Measurements from ENCODE around the gene AFTPH.
"Not testable (repeated sequence)": the region's sequence is repeated elsewhere in the genome, so short reads cannot be mapped to it uniquely, and the experiment has no call there.

GRCh38 chr2:64530946-64531345, 6.8 kb downstream of the AFTPH start:
- not testable (repeated sequence) for TF ChIP-seq MECOM (CRISPR knock-in tag; IDR thresholded peaks at IDR 0.05); FOXM1 (IDR thresholded peaks at IDR 0.05; ENCODE audit: low read depth); FOXM1 (CRISPR knock-in tag; IDR thresholded peaks at IDR 0.05; ENCODE audit: low read depth); TCF7L2 (IDR thresholded peaks at IDR 0.05; ENCODE audit: low read depth, low read length); KLF10 (CRISPR knock-in tag; IDR thresholded peaks at IDR 0.05); BMI1 (IDR thresholded peaks at IDR 0.05; ENCODE audit: low read length); POLR2A (conservative IDR thresholded peaks at IDR 0.05); TEAD4 (IDR thresholded peaks at IDR 0.05; ENCODE audit: low read length); TEAD4 (CRISPR knock-in tag; IDR thresholded peaks at IDR 0.05; ENCODE audit: borderline replicate concordance); E2F6 (IDR thresholded peaks at IDR 0.05; ENCODE audit: borderline replicate concordance in 1 of 2, extremely low read depth in 1 of 2, insufficient read depth in 1 of 2, insufficient read length in 1 of 2, low read depth in 1 of 2, low read length in 1 of 2, poor library complexity in 1 of 2, severe bottlenecking in 1 of 2); E2F5 (CRISPR knock-in tag; IDR thresholded peaks at IDR 0.05); POLR2AphosphoS5 (IDR thresholded peaks at IDR 0.05; ENCODE audit: control insufficient read depth, insufficient read depth, low read depth, low read length); ZNF133 (CRISPR knock-in tag; IDR thresholded peaks at IDR 0.05); EP300 (IDR thresholded peaks at IDR 0.05; ENCODE audit: low read length); ZNF780A (CRISPR knock-in tag; IDR thresholded peaks at IDR 0.05); SIN3B (IDR thresholded peaks at IDR 0.05; ENCODE audit: low read depth)

Measured in K562 (cell line).